GM19468 (cell line): ENCODE data around the gene DOC2B.
"Not testable (repeated sequence)": the region's sequence is repeated elsewhere in the genome, so short reads cannot be mapped to it uniquely, and the experiment has no call there.

ENCODE experiments used
- ATAC-seq: cut with Tn5 transposase; IDR thresholded peaks from one replicate; pipeline ENCODE4 v1.9.1; 2021; ENCODE audit warnings: mild to moderate bottlenecking, moderate library complexity, moderate number of reproducible peaks; ENCODE audit not compliant: unreplicated experiment; ENCODE audit errors: extremely low read depth

The DOC2B gene

DNA sequence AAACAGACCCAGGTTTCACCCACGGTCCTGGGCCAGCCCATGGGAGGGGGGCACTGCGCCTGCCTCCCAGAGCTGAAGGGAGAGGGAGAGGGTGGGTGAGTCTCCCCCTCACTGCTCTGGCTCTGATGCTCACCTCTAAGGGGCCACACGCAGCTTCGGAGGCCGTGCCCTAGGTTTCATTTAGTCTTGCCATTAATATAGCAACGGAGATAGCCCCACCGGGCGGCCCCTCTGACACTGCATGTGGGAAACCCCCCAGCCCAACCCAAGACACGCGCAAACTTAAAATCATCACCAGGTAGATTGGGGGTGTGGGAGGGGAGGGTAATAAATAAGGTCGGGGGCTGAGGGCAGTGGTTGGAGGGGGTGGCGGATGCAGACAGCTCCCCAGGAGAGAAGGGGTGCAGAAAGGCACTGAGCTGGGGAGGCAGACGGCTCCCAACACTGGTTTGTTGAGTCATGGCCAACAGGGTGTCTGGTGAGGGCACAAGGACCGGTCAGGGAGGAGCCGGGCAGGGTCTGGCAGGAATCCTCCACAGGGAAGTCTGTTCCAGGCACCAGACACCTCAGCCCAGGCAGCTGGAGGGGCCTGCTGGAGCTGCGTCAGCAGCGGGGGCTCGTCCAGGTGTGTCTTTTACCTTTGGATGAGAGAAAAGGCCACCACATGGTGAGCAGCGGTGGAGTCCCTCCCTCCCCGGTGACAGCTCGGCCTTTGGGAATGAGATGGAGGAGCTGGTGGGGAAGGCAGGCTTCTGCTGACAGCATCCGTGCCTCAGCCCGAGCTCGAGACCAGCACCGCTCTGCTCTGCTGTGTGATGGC is 32.0 kb upstream of the DOC2B start:
- no peak for ATAC-seq

GRCh38 chr17:210402-210801 is 29.0 kb upstream of the DOC2B start:
- no peak for ATAC-seq

GRCh38 chr17:208429-208828 is 27.0 kb upstream of the DOC2B start:
- no peak for ATAC-seq

DNA sequence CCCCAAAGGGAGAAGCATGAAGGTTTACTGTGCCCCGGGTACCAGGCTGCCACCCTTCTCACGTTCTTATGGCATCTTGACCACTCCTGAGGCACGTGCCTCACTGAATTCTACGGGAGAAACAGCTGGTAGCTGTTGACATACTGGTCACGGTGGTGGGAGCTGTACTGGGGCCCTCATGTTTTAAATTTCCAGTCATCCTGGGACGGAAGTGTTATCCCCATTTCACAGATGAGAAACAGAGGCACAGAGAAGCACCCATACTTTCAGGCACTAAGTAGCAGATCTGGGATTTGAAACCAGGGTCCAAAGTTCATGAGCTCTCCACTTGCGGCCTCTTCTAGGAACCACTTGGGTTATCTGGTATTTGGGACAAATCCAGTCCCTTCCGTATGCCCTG is 26.3 kb upstream of the DOC2B start:
- no peak for ATAC-seq

DNA sequence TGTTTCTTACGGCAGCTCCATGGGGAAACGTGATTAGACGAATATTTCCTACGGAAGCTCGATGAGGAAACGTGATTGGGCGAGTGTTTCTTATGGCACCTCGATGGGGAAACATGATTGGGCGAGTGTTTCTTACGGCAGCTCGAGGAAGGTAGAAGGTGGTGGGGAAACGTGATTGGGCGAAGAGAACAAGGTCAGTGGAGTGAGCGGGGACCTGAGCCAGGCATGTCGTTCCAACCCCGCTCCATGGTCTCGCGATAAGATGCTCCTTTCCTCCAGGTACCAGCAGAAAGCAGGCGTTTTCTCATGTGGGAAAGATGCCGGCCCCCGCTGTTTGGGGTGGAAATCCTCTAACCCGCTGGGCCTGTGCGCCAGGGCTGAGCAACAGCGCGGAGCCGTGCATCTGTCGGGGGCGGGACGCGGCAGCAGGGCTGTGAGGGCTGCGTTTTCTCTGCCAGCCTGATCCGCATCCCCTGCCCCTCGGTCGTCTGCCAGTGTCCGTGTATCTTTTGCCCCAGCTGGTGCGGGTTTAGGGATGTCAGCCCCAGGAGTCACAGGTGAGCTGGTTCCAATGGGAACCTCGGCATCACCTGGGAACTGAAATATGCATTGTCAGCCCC is 25.6 kb upstream of the DOC2B start:
- no peak for ATAC-seq

GRCh38 chr17:206484-206883 is 25.0 kb upstream of the DOC2B start:
- ATAC-seq = not testable (repeated sequence)

- no peak for ATAC-seq
These were observed 24.4 kb upstream of the DOC2B start for GRCh38 chr17:205817-206216.

GRCh38 chr17:205148-205669 is 23.8 kb upstream of the DOC2B start:
- ATAC-seq = no peak

DNA sequence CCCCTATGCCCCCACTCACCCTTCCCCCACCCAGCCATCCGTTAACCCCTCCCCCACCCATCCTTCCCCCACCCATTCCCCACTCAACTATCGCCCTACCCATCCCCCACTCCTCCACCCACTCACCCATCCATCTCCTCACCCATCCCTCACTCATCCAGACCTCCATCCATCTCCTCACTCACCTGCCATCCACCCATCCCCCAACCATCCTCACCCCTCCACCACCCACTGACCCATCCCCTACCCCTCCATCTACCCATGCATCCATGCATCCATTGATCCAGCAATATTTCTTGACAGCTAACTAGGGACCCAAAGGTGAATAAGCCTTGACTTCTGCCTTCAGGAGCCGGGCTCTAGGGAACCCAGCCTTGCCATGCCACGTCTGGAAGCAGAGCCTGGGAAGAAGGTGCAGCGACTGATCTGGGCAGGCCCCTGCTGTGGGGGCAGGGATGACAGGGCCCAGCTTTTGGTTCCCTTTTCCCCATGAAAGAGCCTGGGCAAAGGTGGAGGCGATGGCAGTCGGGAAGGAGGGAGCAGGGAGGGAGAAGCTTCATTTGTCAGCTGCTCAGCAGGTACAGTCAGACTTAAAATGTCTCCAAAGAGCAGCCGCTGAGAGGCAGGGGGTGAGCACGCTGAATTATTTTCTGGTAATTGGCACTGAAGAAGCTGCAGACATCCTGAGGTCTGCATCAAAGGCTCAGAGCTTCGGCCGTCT is 23.1 kb upstream of the DOC2B start:
- ATAC-seq = no peak

- no peak for ATAC-seq
These were observed 21.1 kb upstream of the DOC2B start for GRCh38 chr17:202501-202951.

- ATAC-seq = not testable (repeated sequence)
These were observed 20.3 kb upstream of the DOC2B start for GRCh38 chr17:201736-202135.

DNA sequence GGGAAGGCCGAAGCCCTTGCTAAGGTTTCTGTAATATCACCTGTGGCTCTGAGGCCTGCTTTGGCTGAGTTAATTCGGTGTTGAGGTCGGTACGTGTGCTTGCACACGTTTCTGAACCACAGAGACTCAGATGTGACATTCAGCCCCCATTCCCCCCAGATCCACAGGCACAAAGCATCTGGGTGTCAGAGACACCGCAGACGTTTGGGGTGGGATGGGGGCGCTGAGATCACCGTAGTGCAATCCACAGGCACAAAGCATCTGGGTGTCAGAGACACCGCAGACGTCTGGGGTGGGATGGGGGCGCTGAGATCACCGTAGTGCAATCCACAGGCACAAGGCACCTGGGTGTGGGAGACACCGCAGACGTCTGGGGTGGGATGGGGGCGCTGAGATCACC is 19.8 kb upstream of the DOC2B start:
- not testable (repeated sequence) for ATAC-seq

DNA sequence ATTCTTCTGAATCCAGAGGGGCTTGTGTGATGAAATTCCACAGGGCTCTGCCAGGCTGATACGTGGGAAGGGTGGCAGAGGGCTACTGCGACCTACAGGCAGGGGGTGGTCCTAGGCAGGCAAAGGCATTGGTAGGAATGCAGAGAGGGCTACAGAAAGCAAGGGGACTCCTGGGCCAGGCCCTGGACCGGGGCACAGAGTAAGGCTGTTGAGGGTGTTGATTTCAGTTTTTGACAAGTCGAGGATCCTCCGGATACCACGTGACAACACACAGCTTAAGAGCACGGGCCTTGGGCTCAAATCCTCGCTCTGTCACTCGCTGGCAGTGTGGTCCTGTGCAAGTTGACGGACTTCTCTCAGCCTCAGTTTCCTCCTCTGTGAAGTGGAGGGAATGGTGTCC is 19.1 kb upstream of the DOC2B start:
- no peak for ATAC-seq

GRCh38 chr17:199806-200545 is 18.5 kb upstream of the DOC2B start:
- ATAC-seq = no peak

DNA sequence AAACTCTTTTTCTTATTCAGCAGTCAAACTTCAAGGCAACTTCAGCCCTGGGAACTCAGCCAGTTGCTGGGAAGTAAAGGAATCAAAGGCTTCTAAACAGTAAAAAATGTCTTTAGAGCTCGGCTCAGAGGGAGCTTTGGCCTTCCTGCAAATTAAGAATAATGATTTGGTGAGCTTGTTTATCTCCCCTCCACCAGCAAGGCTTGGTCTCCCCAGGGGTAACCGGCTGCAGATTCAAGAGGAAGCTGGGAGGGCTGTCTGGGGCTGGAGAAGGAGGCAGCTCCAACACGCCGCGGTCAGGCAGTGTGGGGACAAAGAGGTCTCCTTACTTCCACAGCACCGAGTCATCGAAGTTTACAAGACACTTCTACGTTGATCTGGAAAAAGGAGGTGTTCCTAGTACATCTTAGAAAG is 17.7 kb upstream of the DOC2B start:
- no peak for ATAC-seq

DNA sequence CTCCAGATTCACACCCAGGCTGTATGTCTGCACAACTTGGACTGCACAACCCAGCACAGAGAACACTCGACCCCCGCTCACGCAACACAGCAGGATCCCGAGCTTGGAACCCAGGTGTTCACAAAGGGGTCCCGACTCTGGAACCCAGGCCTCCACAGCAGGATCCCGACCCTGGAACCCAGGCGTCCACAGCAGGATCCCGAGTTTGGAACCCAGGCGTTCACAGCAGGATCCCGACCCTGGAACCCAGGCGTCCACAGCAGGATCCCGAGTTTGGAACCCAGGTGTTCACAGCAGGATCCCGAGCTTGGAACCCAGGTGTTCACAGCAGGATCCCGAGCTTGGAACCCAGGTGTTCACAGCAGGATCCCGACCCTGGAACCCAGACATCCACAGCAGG is 16.8 kb upstream of the DOC2B start:
- ATAC-seq = not testable (repeated sequence)

GRCh38 chr17:197352-197751 is 15.9 kb upstream of the DOC2B start:
- ATAC-seq = no peak

DNA sequence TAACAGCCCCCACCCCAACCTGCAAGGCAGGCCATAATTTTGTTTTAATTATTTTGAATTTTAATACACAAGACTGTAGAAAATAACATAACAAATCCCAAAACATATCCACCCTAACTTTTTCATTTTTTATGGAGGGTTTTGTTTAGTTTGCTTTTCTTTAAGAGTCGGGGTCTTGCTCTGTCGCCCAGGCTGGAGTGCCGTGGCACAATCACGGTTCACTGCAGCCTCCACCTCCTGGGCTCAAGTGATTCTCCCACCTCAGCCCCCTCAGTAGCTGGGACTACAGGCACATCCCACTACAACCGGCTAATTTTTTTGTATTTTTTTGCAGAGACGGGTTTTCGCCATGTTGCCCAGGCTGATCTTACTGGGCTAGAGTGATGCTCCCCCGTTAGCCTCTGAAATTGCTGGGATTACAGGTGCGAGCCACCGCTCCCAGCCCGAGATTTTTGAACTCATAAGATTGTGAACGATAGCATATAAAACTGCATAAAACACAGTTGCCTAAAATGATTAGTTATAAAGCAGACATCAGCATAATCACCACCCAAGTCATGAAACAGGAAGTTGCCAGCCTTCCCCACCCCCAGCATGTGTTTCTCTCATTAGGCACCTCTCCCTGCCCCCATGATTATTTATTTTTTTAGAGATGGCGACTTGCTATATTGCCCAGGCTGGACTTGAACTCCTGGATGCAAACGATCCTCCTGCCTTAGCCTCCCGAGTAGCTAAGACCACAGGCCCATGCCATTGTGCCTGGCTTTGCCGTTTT is 13.6 kb upstream of the DOC2B start:
- no peak for ATAC-seq
